HL-60 (cell line): Measurements from ENCODE around the gene IGFBP7.

ENCODE experiments used
- DNase-seq, 2 experiments: peaks; one replicate each; pipeline ENCODE4 v3.0.0-alpha.2; 2010 to 2020; ENCODE audit warnings: low read depth in 1 of 2, low spot score in 1 of 2
- H3K27ac ChIP-seq: fragments of 250-450 bp; sonication (Bioruptor Pico); replicated peaks from 2 replicates; pipeline ENCODE4 v1.5.1; 2020; ENCODE audit warnings: mild to moderate bottlenecking, moderate library complexity
- H3K27me3 ChIP-seq: fragments of 250-450 bp; sonication (Bioruptor Pico); 2 replicates; pipeline ENCODE4 v1.5.1; 2021; ENCODE audit warnings: mild to moderate bottlenecking, moderate library complexity; ENCODE audit not compliant: insufficient read depth, poor library complexity, severe bottlenecking
- H3K4me3 ChIP-seq: replicated peaks from 2 replicates; pipeline ENCODE4 v1.5.1; 2011; ENCODE audit warnings: mild to moderate bottlenecking, control low read depth, low read length; ENCODE audit not compliant: insufficient read depth
- CTCF ChIP-seq: IDR thresholded peaks from one replicate; pipeline ENCODE4 v1.5.1; 2011; ENCODE audit warnings: low read length, control low read depth, inconsistent platforms; ENCODE audit not compliant: insufficient read depth
- GABPA ChIP-seq: IDR thresholded peaks from 2 replicates; pipeline ENCODE4 v1.6.1; 2012; ENCODE audit warnings: low read depth
- POLR2AphosphoS5 ChIP-seq: IDR thresholded peaks from 2 replicates; pipeline ENCODE4 v1.6.1; 2012; ENCODE audit warnings: low read depth
- REST ChIP-seq: IDR thresholded peaks from 2 replicates; pipeline ENCODE4 v1.6.1; 2012; ENCODE audit warnings: low read depth; ENCODE audit not compliant: insufficient replicate concordance
- SPI1 ChIP-seq: IDR thresholded peaks from 2 replicates; pipeline ENCODE4 v1.6.1; 2012; ENCODE audit warnings: low read depth, mild to moderate bottlenecking, borderline replicate concordance

IGFBP7 gene

DNA sequence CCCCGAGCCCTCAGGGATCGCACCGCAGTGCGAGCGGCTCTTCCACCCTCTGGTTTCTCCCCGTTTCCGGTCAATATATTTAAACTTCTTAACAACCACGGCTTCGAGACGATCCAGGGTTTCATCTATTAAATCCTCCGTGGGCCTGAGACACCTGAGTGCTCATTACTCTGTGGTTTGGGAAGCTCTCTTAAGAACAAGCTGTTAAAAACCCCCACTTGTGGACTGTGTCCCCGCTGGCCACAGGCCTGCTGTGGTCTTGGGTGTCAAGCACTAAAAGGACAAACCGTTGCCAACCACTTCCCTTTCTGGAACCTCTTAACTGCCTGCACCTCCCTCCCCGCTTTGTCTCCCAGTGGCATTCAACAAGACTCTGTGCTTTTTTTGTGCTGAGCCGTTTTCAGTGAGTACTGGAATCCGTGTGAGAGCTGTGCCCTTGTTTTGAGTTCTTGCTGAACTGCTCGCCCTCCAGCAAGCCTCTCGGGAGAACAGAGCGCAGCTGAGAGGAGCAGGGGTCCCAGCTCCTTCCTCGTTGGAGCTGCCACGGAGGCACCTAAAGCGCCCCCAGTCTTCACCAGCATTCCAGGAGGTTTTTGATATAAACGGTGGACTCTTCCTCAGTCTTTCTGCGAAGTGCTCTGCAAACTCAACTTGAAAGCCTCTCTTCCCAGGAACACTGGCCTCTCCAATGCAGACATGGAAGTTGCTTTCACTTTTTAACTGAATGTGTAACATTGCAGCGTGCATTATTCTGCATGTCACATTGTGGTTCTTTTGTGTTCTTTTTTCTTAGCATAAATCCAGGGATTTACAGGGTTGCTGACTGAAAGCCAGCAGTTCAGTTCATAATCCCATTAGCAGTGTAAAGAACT lies 691 bp upstream of the IGFBP7 start:
- Histone ChIP-seq H3K27me3 (no peaks in the 10 kb centered on the region), H3K27ac (peak overlapping the region; percentile 98)
- TF ChIP-seq GABPA (peak; percentile 31; the same call in 1 of the 2 replicates), POLR2AphosphoS5 (peak; percentile 95), CTCF (no peak), SPI1 (peak; percentile 96), REST (no peak)

GRCh38 chr4:57109411-57109846 lies 756 bp downstream of the IGFBP7 start:
- H3K27me3 ChIP-seq = no peaks in the 10 kb centered on the region
- peak overlapping the region; percentile 98 for H3K27ac ChIP-seq
- H3K4me3 ChIP-seq = peak overlapping the region; percentile 83
- peak in 1 of 2 experiments; percentile 35 for DNase-seq
- TF ChIP-seq CTCF (no peak), REST (no peak), POLR2AphosphoS5 (no peak), GABPA (no peak), SPI1 (peak; percentile 42; the same call in 1 of the 2 replicates)

More for the DNA sequence above, 691 bp upstream of the IGFBP7 start:
- peak; percentile 95 to 97 for DNase-seq
- H3K4me3 ChIP-seq = peak overlapping the region; percentile 83

- H3K27ac ChIP-seq = no peak overlapping the region
- TF ChIP-seq POLR2AphosphoS5 (no peak), REST (no peak), SPI1 (no peak)
- no peaks in the 10 kb centered on the region for H3K27me3 ChIP-seq
- H3K4me3 ChIP-seq = no peak overlapping the region
- no peak for DNase-seq
These were observed 4.0 kb downstream of the IGFBP7 start for GRCh38 chr4:57106181-57106580.
